LoVo (cell line): ENCODE data around the gene ADAM15.
A peak's percentile ranks its signal among the peaks of the same experiment; 100 is the strongest.

Source experiments
- DNase-seq: peaks from one replicate; pipeline ENCODE4 v3.0.0-alpha.2; 2016; ENCODE audit warnings: low spot score

The ADAM15 gene

DNA sequence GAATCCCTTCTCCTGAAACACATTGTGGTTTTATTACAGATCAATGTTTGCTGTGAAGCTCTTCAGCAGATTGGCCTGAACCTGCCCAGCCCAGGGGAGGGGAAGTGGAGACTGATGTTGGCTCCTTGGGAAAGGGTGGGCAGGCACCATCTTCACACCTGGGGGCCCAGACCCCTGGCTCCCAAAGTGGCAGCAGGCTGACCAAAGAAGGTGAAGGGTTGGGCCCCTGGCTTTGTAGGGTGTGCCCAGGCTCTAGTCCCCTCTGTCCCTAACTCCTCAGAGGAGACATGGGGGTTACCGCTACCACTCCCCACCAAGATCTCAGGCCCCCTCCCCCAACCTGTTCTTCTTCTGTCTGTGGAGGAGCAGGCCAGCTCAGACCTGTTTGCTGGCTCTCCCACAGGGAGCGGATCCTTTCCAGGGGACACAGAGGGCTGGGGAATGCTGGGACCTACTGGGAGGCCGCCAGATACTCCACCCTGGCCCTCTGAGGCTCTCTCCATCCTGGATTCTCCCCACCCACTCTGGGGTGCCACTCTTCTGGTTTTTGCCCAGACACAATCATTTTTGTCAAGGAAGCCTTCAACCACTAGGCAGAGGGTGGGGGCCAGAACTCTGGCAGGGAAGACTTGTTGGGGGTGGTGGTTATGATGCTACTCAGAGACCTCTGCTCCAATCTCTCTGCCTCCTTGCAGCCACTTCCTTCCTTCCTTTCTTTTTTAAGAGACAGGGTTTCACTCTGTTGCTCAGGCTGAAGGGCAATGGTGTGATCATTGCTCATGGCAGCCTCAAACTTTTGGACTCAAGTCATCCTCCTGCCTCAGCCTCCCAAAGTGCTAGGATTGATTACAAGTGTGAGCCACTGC, 22.5 kb downstream of the ADAM15 start:
- no peak for DNase-seq

DNA sequence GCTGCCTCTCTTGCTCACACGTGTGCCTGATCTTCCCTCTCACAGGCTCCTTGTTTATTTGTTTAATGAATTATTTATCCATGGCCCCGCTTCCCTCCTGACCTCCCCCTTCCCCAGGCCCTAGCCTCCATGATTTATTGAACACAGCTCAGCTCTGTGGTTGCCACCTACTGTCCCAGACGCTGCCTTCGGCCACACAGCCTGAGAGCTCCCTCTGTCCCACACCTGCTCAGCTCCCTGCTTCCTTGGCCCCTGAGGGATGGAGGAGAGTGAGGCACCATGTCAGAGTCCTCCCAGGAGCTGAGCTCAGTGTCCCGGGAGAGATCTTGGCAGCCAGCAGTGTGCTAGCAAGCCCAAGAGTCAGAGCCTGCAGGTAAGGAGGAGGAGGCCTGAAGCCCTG, 24.4 kb downstream of the ADAM15 start:
- no peak for DNase-seq

DNA sequence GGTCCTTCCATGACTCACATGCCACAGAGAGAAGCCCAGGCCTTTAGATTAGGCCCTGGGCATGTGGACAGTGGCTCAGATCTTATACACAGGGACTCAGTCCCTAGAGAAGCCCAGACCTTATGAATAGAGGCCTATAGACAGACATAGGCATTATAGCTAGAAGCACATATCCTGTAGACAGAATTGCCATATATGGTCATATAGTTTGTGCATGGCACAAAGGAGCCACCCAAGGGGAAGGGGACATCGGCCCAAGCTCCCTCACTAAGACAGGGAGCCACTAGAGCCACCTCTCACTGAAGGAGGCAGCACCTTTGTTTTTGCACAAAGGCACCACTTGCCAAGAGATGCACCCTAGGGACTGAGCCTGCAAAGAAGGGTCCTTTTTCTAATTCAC, 25.3 kb downstream of the ADAM15 start:
- no peak for DNase-seq

DNA sequence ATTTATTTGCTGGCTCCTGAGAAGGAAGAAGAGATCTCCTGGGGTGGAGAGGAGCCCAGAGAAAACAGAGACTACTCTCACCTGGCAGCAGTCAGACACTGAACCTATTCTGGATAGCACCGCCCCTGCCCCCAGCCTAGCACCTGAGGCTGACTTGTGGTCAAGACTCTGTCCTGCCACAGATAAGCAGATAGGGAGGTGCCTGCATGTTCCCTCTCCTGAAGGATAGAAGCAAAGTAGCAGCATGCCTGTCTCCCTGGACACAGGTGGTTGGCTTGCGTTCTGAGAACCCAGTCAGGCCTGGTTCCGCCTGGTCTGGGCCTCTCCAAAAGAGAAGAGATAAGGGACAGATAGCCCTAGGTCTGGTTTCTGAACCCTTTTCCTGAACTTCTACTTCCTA, 26.2 kb downstream of the ADAM15 start:
- no peak for DNase-seq

DNA sequence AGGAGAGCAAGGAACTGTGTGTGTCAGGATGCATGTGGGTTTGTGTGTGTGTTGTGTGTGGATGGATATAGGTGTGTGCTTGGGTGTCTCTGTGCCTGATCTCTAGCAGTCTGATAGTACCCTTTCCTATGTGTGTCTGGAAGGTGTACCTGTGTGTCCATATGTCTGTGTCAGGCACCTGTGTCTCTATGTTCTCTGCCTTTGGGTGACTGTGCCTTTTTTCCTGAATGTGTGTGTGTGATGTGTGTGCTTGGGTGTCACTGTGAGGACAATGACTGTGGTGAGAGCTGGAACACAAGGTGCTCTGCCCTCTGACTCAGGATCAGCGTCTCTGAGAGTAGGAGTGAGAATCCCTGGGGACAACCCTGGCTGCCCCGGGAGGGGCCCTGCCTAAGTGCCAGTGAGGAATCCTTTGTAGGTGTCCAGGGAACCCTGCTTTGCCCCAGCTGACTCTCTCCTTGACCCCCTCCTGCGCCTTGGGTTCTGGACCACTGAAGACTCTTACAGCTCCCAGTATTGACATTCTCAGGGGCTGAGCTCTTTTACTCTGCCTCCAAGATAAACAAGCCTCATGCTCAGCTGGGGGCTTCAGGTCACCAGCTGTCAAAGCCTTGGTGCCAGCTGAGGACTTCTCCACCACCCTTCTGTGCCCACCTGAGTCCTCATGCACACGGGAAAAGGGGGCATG, 26.8 kb downstream of the ADAM15 start:
- no peak for DNase-seq

DNA sequence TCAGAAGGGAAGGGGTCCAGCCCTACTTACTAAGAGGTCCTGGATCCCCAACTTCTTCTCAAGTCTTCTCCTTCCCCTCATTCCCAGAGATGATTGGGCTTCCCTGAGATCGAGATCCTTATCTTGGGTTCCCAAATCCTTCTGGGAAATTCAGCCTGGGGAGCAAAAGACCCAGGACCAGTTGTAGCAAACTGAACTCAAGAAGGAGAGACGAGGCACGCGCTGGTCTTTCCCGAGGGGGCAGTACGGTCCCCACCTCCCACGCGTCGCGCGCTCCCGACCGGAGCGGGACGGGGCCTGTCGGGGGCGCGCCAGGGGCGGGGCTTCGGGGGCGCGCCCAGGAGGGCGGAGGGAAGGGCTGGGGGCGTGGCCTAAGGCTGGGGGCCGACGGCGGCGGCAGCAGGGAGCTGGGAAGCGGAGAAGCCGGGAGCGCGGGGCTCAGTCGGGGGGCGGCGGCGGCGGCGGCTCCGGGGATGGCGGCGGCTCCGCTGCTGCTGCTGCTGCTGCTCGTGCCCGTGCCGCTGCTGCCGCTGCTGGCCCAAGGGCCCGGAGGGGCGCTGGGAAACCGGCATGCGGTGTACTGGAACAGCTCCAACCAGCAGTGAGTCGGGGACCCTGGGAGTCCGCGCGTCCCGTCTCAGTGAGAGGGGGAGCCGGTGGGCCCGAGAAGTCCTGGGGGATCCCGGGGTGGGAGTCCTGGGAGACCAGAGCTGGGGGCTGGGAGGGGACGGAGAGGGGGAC, 27.5 kb downstream of the ADAM15 start, which contains the start of gene EFNA3:
EFNA3 (plus strand) TSS at position 369 of the 741 bp plus-strand sequence; CDS start at position 474, 105 bp downstream.
- DNase-seq, result peak; percentile 76

DNA sequence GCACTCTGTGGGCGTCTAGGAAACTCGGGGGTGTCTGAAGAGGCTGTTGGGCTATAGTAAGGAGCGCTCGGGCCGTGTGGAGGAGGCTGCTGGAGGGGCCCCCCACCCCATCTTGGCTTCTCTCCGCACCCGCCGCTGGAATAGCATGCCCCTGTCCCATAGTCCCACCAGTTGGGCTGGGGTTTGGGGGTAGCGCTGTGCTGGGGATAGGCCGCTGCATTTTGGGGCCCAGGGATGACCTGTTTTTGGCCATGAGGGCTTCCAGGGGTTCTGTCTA, 28.0 kb downstream of the ADAM15 start:
- DNase-seq, result no peak

DNA sequence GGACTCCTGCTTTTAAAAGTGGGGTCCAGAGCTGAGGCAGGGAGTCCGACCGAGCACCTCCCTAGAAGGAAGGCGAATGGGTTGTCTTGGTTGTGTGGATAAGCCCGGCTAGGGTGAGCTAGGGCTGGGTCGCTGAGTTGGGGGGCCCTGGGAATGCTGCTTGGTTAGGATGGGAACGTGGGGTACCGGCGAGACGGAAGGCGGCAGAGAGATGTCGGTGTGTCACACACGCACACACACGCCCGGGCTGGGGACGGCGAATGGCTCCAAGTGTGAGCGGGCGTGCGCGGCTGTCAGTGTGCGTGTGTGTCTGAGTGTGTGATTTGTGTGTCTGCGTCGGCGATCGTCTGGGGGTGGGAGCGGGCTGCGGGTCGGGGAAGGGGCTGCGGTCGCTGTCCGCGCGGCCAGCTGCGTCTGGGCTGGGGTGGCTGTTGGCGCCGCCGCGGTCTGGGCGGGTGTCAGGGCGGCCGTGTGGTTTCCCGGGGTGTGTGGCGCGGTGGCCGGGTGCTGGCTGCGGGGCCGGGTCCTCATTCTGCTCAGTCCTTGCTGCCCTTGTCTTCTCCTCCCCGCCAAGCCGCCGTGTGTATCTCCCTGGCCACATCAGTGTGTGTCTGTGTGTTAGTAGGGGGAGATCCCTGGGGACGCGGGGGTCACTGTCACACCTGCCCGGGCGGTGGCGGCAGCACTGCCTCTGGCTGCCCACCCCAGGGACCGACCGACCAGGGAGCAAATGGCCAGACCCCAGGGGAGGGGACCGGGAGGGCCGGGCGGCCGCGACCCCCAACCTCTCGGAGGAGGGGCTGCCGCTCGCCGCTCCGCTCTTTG, 28.6 kb downstream of the ADAM15 start:
- DNase-seq, result no peak

DNA sequence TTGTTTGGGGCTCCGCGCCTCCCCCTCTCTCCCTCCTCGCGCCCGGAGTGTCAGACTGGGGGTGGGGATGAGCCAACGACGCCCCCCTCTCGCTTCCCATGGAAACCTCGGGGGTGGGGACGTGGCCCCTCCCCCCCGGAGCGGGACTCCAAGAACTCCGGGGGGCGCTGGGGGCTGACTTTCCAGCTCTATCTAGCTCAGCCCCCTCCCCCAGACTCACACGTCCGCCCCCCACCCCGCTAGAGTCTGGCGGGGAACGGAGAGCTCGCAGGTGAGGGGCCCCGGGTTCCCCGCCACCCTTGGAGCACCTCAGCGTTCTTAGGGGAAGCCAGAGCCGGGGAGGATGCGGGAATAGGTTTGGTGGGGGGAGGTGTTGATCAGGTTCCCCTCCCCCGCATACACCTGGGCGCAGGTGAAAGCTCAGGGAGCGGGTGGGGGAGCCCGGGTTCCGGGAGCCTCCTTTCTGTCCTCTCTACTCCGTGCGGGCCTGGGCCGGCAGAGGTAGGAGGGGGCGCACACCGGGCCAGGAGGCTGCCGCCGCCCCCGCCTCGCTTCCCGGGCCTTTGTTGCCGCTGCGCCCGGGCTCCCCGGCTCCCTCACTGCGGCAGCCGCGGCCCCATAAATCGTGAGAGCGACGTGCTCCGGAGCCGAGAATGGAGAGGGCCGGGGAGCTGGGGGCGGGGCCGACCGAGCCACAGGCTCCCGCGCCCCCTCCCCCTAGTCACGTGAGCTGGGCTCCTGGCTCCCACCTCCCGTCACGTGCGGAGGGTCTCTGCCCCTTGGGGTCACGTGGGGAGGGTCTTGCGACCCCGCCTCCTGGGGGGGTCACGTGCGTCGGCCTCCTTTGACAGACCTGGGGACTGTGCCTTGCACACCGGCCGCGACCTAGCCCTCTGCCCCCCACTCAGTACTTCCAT, 29.5 kb downstream of the ADAM15 start:
- DNase-seq, result no peak

DNA sequence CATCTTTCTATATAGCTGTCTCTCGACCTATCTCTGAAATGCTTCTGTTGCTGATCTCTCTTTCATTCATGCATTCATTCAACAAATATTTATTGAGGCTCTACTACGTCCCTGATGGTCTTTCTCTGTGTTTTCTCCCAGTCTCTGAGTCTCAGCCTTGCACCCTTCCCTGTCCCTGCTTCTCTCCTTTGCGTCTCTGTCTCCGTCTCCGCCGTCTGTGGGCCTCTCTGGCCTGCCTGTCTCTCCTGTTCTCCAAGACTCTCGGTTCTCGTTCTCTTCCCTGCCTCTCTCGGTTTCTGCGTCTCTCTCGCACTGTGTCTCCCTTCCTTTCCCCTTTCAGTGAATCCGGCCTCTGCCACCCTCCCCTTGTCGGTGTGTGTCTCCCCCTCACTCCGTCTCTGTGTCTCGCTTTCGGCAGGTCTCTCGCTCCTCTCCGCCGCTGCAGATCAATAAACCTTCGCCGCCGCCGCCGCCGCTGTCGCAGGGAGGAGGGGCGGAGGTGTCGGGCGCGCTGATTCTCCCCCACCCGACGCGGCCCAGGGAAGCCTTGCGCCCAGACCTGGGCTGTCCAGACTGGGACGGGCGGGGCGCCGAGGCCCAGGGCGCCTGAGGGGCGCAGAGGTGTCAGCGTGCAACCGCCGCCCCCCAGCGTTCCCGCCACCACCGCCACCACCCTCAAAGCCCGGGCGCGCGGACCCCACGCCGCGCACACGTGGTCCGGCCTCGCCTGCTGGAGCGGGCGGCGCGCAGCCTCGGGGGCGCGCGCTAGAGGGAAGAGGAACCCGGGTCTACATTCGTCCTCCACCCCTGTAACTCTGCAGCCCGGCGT, 30.6 kb downstream of the ADAM15 start:
- DNase-seq, result no peak

DNA sequence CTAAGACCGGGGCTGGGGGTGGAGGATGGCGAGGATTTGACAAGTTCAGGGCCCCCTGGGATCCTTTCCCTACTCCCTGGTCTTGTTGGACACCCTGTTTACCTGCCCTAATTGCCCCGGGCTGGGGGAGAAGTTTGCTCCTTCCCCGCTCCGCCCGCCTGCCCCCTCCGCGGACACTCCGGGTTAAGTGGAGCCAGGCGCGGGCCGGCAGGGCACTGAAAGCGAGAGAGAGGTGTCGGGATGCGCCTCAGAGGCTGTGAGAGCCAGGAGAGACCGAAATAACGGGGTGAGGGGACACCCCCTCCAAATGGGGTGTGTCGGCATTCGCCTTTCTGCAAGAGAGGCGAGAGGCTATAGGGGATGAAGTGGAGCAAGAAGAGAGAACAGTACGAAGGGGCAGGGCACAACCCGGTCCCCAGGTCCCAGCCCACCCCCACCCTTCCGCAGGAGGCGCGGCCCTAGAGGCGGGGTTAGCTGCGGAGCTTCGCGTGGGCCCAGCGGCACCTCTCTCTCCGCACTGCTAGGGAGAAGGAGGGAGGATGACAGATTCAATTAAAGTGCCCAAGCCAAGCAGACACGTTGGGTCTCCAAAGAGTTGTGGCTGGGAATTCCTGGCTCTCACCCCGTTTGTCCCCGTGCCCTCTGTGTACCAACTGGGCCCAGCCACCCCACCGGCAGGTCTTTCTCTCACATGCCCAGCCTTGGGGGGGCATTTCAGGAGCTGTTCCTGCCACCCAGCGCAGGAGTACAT, 31.4 kb downstream of the ADAM15 start:
- peak; percentile 45 for DNase-seq

DNA sequence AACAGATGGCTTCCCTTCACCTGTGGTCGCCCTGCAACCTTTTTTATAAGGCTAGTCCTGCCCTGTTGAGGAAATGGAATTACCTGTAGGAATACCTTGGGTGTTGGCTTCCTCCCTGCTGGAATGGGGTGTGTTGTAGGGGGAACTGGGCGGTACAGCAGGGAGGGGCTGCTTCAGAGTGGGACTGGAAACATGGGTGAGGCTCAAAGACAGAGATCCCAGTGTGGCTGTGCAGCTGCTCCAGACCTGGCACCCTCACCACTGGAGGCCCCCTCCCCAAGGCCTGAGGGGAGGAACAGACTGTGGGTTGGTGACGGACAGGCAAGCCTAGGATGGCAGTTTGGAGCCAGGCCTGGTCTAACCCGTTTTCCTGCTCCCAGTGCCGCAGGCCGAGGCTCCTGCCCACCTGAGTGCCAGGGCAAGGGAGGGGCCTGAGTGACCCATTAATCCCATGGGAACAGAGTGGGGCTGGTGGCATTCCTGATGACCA, 32.0 kb downstream of the ADAM15 start:
- peak; percentile 77 for DNase-seq

DNA sequence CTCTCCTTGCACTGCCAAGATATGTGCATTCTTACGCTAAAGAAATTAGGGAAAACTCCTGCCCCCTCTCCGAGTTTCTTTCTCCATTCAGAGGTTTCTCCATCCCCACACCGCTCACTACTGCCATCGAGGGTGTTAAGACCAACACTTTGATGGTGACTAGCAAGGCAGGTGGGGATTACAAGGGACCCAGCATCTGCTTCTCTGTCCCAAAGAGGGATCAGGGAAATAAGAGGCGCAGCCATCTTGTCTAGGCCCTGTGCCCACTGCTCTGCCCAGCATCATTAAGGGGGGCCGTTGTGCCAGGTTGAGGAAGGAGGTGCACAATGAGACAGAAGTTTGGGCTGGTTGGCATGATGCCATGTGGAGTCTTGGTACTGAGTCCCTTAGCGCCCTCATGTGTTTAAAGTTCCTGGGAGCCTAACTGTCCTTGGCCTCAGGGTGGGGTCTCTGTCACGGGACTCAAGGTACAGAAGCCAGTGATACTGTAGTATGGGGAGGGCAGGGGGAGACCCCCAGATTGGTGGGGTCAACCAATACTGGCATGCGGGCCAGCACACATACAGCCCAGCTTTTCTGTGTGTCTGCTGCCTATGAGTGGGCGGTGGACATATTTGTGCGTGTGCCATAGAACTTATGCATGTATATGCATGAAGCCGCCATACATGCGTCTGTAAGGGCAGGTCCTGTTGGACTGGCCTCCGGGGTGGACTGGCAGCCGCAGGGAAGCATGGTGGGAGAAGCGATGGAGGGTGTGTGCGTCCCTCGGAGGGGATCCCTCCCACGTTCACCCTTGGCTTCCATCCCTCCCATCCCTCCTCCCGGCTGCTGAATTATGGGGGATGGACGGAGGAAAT, 33.0 kb downstream of the ADAM15 start:
- DNase-seq, result no peak

DNA sequence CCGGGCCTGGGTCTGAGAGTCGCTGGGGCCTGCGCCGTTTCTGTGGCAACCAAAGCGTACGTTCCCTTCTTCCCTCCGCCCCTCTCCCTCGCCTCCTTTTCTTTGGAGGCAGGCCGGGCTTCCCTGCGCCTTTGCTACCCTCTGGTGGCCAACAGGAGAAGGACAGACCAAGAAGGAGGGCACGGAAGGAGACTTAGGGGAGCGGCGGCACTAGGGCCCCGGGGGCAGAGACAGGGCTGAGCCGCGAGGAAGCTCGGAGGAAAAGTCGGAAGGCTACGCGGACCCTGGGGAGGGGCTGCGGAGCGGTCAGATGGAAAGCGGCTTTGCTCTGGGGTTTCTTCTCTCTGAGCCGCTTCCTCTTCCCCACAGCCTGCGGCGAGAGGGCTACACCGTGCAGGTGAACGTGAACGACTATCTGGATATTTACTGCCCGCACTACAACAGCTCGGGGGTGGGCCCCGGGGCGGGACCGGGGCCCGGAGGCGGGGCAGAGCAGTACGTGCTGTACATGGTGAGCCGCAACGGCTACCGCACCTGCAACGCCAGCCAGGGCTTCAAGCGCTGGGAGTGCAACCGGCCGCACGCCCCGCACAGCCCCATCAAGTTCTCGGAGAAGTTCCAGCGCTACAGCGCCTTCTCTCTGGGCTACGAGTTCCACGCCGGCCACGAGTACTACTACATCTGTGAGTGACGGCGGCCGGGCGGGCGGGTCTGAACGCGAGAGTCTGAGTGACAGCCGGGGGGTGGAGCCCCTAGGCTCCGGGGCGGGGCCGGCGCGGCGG, 33.8 kb downstream of the ADAM15 start:
- peak; percentile 91 for DNase-seq

DNA sequence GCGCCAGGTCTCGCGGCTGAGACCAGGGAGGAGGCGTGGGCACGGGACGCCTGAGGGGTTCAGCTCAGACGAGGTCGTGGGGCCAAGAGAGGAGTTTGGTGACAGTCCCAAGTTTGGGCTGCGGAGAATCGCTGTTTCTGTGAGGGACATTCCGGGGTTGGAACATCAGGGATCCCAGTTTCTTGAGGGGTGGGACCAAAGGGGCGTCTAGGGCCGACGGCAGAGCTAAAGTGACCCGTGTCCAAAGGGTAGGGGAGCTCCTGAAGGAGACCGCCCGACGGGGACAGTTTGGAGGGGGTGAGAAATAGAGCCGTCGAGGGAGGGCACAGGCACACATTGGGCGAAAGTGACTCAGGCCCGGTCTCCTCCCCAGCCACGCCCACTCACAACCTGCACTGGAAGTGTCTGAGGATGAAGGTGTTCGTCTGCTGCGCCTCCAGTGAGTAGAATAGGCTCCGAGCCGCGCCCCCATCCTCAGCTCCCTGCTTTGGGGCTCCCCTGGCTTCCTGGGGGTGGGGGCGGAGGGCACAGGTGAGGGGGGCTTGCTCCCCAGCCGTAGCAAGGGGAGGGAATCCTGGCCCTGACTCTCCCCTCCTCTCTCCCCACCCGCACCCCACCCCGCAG, 34.5 kb downstream of the ADAM15 start:
- peak; percentile 80 for DNase-seq

DNA sequence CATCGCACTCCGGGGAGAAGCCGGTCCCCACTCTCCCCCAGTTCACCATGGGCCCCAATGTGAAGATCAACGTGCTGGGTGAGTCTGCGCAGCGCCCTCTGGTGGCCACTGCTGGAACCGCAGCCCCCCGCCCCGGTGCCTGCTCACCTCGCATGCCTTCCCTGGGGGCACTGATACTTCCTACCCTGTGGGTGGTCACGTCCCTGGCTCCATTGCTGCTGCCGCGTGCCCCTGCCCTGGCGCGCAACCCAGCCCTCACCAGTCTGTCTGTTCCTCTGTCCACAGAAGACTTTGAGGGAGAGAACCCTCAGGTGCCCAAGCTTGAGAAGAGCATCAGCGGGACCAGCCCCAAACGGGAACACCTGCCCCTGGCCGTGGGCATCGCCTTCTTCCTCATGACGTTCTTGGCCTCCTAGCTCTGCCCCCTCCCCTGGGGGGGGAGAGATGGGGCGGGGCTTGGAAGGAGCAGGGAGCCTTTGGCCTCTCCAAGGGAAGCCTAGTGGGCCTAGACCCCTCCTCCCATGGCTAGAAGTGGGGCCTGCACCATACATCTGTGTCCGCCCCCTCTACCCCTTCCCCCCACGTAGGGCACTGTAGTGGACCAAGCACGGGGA, 35.1 kb downstream of the ADAM15 start:
- no peak for DNase-seq
